SK-N-SH (cell line): ENCODE data around the gene CGB7. TPM values are rescaled to one million over a fixed set of nuclear protein-coding genes. Genes with fewer than 3 reads are reported as not detected.
A peak's percentile ranks its signal among the peaks of the same experiment; 100 is the strongest.

Experiments
- CTCF ChIA-PET: fragments of 300-600, 350-600 bp; formaldehyde crosslinking; extraction: SDS; loops from one replicate; lab custom pipeline; 2021; lab: Yijun Ruan, JAX
- POLR2A ChIA-PET: fragments of 350-600 bp; sonication (Branson Sonifier 250); formaldehyde crosslinking; extraction: SDS; loops from one replicate; lab custom pipeline; 2020; ENCODE audit warnings: antibody characterized with exemption, inconsistent platforms; lab: Yijun Ruan, JAX
- DNase-seq: peaks from one replicate; pipeline ENCODE4 v3.0.0; 2012
- H2AFZ ChIP-seq: fragments of 200-600 bp; sonication (generic); 2 replicates; pipeline ENCODE4 v1.8.1; 2016; ENCODE audit warnings: antibody characterized with exemption, mild to moderate bottlenecking, low read depth
- H3F3A ChIP-seq: fragments of 200-600 bp; sonication (generic); replicated peaks from 2 replicates; pipeline ENCODE3; 2016; ENCODE audit warnings: antibody characterized with exemption, mild to moderate bottlenecking; ENCODE audit not compliant: insufficient read depth
- H3K27ac ChIP-seq, 2 experiments: fragments of 200-500 bp in 1 of 2; fragments of 200-600 bp in 1 of 2; sonication (Bioruptor generic) in 1 of 2; sonication (generic), shearing (Covaris generic) in 1 of 2; 2 replicates each; pipeline versions ENCODE4 v1.5.1 to v1.6.1; 2014 to 2016; ENCODE audit warnings: low read depth in 2 of 2, inconsistent platforms in 1 of 2, low read length in 1 of 2, mild to moderate bottlenecking in 1 of 2, mixed read lengths in 1 of 2
- H3K27me3 ChIP-seq: fragments of 200-600 bp; sonication (generic), shearing (Covaris generic); 2 replicates; pipeline ENCODE4 v1.6.1; 2016; ENCODE audit warnings: mixed run types; ENCODE audit not compliant: insufficient read depth
- H3K36me3 ChIP-seq, 2 experiments: fragments of 200-500 bp in 1 of 2; fragments of 200-600 bp in 1 of 2; sonication (Bioruptor generic) in 1 of 2; sonication (generic) in 1 of 2; replicated peaks in 1 of 2; 2 replicates each; pipeline versions ENCODE3 to v1.5.1; 2014 to 2016; ENCODE audit warnings: low read length in 1 of 2, mild to moderate bottlenecking in 1 of 2; ENCODE audit not compliant: insufficient read depth in 2 of 2, control insufficient read depth in 1 of 2
- H3K4me1 ChIP-seq, 2 experiments: fragments of 200-500 bp in 1 of 2; fragments of 200-600 bp in 1 of 2; sonication (Bioruptor generic) in 1 of 2; sonication (generic), shearing (Covaris generic) in 1 of 2; 2 replicates each; pipeline versions ENCODE4 v1.5.1 to v1.6.1; 2014 to 2016; ENCODE audit warnings: low read depth in 1 of 2, low read length in 1 of 2, mixed run types in 1 of 2; ENCODE audit not compliant: insufficient read depth in 2 of 2, control insufficient read depth in 1 of 2
- H3K4me2 ChIP-seq: fragments of 200-600 bp; sonication (generic), shearing (Covaris generic); 2 replicates; pipeline ENCODE4 v1.6.1; 2017; ENCODE audit warnings: mixed run types
- H3K4me3 ChIP-seq, 2 experiments: fragments of 200-500 bp in 1 of 2; fragments of 200-600 bp in 1 of 2; sonication (Bioruptor generic) in 1 of 2; sonication (generic), shearing (Covaris generic) in 1 of 2; 2 replicates each; pipeline versions ENCODE4 v1.5.1 to v1.8.1; 2014 to 2016; ENCODE audit warnings: low read depth in 2 of 2, inconsistent platforms in 1 of 2, low read length in 1 of 2, mild to moderate bottlenecking in 1 of 2, mixed read lengths in 1 of 2, moderate library complexity in 1 of 2
- H3K79me2 ChIP-seq: fragments of 200-600 bp; sonication (generic); 2 replicates; pipeline ENCODE4 v1.8.1; 2017; ENCODE audit warnings: mild to moderate bottlenecking; ENCODE audit not compliant: insufficient read depth
- H3K9ac ChIP-seq: fragments of 200-600 bp; sonication (generic); 2 replicates; pipeline ENCODE4 v1.6.1; 2017; ENCODE audit warnings: mixed run types
- H3K9me2 ChIP-seq: fragments of 200-600 bp; sonication (generic); 2 replicates; pipeline ENCODE4 v1.6.1; 2017; ENCODE audit warnings: mixed run types
- H3K9me3 ChIP-seq: fragments of 200-600 bp; sonication (generic); 2 replicates; pipeline ENCODE4 v1.6.1; 2017; ENCODE audit warnings: mixed run types, mild to moderate bottlenecking, moderate library complexity
- H4K20me1 ChIP-seq: fragments of 200-600 bp; sonication (generic); 2 replicates; pipeline ENCODE4 v1.6.1; 2017; ENCODE audit warnings: mild to moderate bottlenecking, mixed run types; ENCODE audit not compliant: insufficient read depth
- ELF1 ChIP-seq: IDR thresholded peaks from 2 replicates; pipeline ENCODE4 v1.4.0; 2012
- EZH2phosphoT487 ChIP-seq: fragments of 200-600 bp; sonication (generic); IDR thresholded peaks from 2 replicates; pipeline ENCODE4 v1.6.1; 2017; ENCODE audit warnings: low read depth, mixed run types, mild to moderate bottlenecking, antibody characterized with exemption, moderate library complexity, borderline replicate concordance
- FOSL2 ChIP-seq: IDR thresholded peaks from 2 replicates; pipeline ENCODE4 v1.4.0; 2012; ENCODE audit warnings: low read depth, mild to moderate bottlenecking, moderate library complexity, borderline replicate concordance
- GATA2 ChIP-seq: sonication (generic); formaldehyde crosslinking; IDR thresholded peaks from 2 replicates; pipeline ENCODE4 v1.5.0; 2020; ENCODE audit warnings: mild to moderate bottlenecking, missing genetic modification reagents
- MEF2A ChIP-seq: IDR thresholded peaks from 2 replicates; pipeline ENCODE4 v1.4.0; 2012; ENCODE audit warnings: low read depth, borderline replicate concordance
- POLR2AphosphoS5 ChIP-seq: IDR thresholded peaks from 2 replicates; pipeline ENCODE4 v1.6.1; 2012; ENCODE audit warnings: low read depth, low read length
- RFX5 ChIP-seq: IDR thresholded peaks from 2 replicates; pipeline ENCODE4 v1.6.1; 2012; ENCODE audit warnings: mild to moderate bottlenecking, improper control_type of control experiment, low read length
- SIN3A ChIP-seq: IDR thresholded peaks from 2 replicates; pipeline ENCODE4 v1.6.1; 2012; ENCODE audit warnings: low read depth, mild to moderate bottlenecking, low read length, moderate library complexity, borderline replicate concordance
- WGBS: methylation state at CpG from one replicate; pipeline ENCODE4 v1.1.6; 2017; ENCODE audit warnings: low lambda C conversion rate; 5-methylcytosine and 5-hydroxymethylcytosine counted together
- polyA plus RNA-seq, 3 experiments: library from polyadenylated mRNA; depleted of rRNA; stranded (reverse); fragments of >200 nt; gene quantifications; 2 replicates each; pipeline ENCODE4 v1.2.3, GENCODE V29; 2012

The CGB7 gene
- polyA plus RNA-seq, 1 of the 3 experiments (the other 2 are of a cell fraction), result 2.0 TPM

DNA sequence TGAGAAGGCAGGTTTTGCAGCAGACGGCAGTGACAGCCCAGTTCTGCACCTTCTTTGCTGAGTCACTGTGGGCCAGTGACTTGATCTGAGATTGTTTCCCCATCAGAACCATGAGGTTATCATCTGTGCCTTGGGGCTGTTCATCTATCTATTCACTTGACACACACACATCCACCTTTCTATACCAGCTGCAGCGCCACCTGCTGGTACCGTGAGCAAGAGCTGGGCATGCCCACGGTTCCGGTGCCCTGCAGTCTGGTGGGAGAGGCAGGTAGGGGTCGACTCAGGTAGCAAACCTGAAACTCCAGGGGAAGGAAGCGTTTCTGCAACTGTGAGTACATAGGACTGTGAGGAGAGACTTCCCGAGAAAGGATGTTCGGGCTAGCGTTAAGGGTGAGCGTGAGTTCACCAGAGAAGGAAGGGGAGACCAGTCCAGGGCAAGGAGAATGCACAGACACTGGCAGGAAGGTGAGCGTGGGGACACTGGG, 49.1 kb upstream of the CGB7 start (continued):
- no peak for TF ChIP-seq EZH2phosphoT487

DNA sequence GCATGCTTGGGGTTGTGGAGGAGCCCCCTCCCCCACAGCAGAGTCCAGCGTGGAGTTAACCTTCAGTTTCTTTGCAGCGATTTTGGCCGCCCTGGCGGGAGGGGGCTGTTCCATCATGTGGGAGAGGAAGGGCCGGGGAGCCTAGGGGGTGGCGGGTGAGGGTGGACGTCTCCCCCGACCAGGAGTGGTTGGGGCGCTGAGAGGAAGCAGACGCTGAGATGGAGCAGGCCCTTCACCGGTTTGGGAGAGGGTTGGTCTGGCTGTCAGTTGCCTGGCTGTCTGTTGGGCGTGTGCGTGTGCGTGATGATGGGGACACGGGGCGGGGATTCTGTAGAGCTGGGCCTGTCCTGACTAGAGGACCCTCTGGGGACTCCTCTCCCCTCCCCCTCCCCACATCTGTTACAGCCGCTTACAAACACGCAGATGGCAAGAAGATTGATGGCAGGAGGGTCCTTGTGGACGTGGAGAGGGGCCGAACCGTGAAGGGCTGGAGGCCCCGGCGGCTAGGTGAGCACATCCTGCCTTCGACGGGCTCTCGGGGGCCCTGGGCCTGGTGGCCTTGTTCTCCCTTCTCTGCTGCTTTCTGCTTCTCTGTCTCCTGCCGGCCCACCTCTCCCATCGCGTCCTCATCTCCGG, 46.8 kb upstream of the CGB7 start:
- no peak overlapping the region for H2AFZ ChIP-seq
- H4K20me1 ChIP-seq, result peaks cover 55% of the 10 kb centered on the region
- no peak for DNase-seq
- H3K36me3 ChIP-seq, result peaks cover 43 to 81% of the 10 kb centered on the region in 2 experiments
- no peak overlapping the region for H3K27ac ChIP-seq
- H3K9me3 ChIP-seq, result no peaks in the 10 kb centered on the region
- H3K4me1 ChIP-seq, result peaks cover 0 to 3% of the 10 kb centered on the region in 2 experiments; a peak in 1 of 4 replicates
- no peak overlapping the region for H3K4me2 ChIP-seq
- no peaks in the 10 kb centered on the region for H3K9me2 ChIP-seq
- 90% methylated on average over 30 of the region's 30 CpGs for WGBS
- CTCF ChIA-PET, result interaction anchor here (0.9 to 2.9 kb wide), 7 partner anchors 16 to 121 kb away, joined by 3 to 19 read pairs (median 10); partner anchors contain the start of gene PPFIA3
- H3K27me3 ChIP-seq, result no peaks in the 10 kb centered on the region
- peaks cover 37% of the 10 kb centered on the region for H3K79me2 ChIP-seq
- POLR2A ChIA-PET, result no interaction called here
- TF ChIP-seq MEF2A (no peak), ELF1 (no peak), FOSL2 (no peak), SIN3A (no peak), POLR2AphosphoS5 (peak; percentile 36; the same call in 1 of the 2 replicates)
- H3K4me3 ChIP-seq, result no peak overlapping the region
- peaks cover 56% of the 10 kb centered on the region for H3F3A ChIP-seq
- no peak overlapping the region for H3K9ac ChIP-seq

DNA sequence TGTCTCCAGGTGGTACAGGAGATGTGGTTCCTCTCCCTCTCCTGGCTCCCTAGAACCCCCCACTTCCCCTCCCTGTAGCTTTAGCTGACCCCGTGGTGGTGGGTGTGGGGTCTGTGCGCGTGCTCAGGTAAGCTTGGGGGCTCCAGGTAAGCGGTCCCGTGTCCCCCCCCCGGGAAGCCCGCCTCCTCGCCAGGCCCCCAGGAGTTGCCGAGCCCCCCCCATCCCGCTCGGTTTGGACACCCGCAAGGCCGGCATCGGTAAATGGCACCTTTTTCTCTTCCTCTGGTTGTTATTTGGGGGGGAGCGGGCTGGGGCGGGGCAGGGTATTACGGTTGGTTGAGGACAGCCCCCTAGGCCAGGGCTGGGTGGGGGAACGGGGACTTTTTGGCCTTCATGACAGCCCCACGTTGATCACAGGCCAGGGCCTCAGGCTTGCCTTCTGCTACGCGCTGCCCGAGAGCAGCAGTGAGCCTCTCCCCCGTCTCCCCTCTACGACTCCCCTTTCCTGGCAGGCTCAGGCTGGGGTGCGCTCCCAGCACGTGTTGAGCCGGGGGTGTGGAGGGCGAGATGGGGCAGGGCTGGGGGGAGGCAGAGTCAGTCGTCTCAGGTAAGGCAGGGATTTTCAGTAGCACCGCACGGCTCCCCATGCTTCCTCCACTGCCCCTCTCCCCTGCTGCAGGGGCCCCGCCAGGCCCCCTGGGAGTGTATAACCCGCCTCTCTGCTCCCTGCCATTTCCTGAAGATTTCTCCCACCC, 46.0 kb upstream of the CGB7 start:
- CTCF ChIA-PET, result interaction anchor here (1.2 to 1.3 kb wide), 2 partner anchors 16 to 95 kb away, joined by 4 read pairs; no protein-coding TSS in a partner anchor
- 94% methylated on average over 22 of the region's 33 CpGs for WGBS
- TF ChIP-seq GATA2 (CRISPR knock-in tag), result no peak
- no peak for TF ChIP-seq FOSL2
- no peak for TF ChIP-seq RFX5

More for the DNA sequence above, 46.0 kb upstream of the CGB7 start:
- peaks cover 47 to 81% of the 10 kb centered on the region in 2 experiments for H3K36me3 ChIP-seq
- no peak overlapping the region for H3K4me3 ChIP-seq
- H2AFZ ChIP-seq, result no peak overlapping the region
- no peak overlapping the region for H3K27ac ChIP-seq
- no peak overlapping the region for H3K4me2 ChIP-seq
- peaks cover 0 to 3% of the 10 kb centered on the region in 2 experiments; a peak in 1 of 4 replicates for H3K4me1 ChIP-seq
- H3F3A ChIP-seq, result peaks cover 53% of the 10 kb centered on the region
- peaks cover 46% of the 10 kb centered on the region for H3K79me2 ChIP-seq
- DNase-seq, result no peak
- no peaks in the 10 kb centered on the region for H3K9me2 ChIP-seq
- H3K9me3 ChIP-seq, result no peaks in the 10 kb centered on the region
- no peaks in the 10 kb centered on the region for H3K27me3 ChIP-seq
- POLR2A ChIA-PET, result no interaction called here
- H4K20me1 ChIP-seq, result peaks cover 55% of the 10 kb centered on the region
- no peak overlapping the region for H3K9ac ChIP-seq
